ENCODE results near the gene APBA3.

Gene APBA3

DNA sequence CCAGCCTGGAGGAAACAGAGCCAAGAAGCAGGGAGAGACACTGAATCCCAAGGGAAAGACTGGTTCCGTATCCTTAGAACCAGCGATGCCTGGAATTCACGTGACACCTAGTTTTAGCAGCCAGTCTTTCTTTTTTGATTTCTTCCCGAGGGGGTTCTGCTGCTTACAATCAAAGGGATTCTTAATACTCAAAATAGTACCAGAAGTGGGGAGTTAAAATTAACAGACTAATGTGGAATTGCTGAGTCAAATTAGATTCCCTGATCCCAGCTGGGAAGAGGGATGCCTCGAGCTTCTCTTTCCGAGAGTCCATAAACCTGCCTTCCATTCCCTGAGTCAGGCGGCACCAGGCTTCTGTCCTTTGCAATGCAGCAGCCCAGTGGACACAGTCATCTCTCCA lies 29.4 kb upstream of the APBA3 start:
- no peaks in the 10 kb centered on the region for H3K79me2 ChIP-seq (ENCODE audit: low read length)
- no peak for DNase-seq
- H3K4me2 ChIP-seq (ENCODE audit: low read depth, low read length), result no peak overlapping the region
- H3K27ac ChIP-seq (ENCODE audit: low read length), result no peak overlapping the region
- no peak overlapping the region for H2AFZ ChIP-seq (ENCODE audit: low read length)
- no peaks in the 10 kb centered on the region for H3K9me2 ChIP-seq (replicated peaks; ENCODE audit: insufficient read depth, low read length)
- TF ChIP-seq EZH2 (optimal IDR thresholded peaks at IDR 0.05; ENCODE audit: low read depth, low read length) (no peak), EZH2phosphoT487 (IDR thresholded peaks at IDR 0.05; ENCODE audit: low read length) (no peak)
- TF ChIP-seq, protein P1, sequence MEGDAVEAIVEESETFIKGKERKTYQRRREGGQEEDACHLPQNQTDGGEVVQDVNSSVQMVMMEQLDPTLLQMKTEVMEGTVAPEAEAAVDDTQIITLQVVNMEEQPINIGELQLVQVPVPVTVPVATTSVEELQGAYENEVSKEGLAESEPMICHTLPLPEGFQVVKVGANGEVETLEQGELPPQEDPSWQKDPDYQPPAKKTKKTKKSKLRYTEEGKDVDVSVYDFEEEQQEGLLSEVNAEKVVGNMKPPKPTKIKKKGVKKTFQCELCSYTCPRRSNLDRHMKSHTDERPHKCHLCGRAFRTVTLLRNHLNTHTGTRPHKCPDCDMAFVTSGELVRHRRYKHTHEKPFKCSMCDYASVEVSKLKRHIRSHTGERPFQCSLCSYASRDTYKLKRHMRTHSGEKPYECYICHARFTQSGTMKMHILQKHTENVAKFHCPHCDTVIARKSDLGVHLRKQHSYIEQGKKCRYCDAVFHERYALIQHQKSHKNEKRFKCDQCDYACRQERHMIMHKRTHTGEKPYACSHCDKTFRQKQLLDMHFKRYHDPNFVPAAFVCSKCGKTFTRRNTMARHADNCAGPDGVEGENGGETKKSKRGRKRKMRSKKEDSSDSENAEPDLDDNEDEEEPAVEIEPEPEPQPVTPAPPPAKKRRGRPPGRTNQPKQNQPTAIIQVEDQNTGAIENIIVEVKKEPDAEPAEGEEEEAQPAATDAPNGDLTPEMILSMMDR (IDR thresholded peaks at IDR 0.05; ENCODE audit: low read length), result no peak
- H3K4me1 ChIP-seq (ENCODE audit: low read length), result no peaks in the 10 kb centered on the region
- H3F3A ChIP-seq (ENCODE audit: insufficient read depth, low read length), result no peaks in the 10 kb centered on the region
- H4K20me1 ChIP-seq (ENCODE audit: insufficient read depth, low read length), result no peaks in the 10 kb centered on the region; the same call in 1 of the 2 replicates
- H3K4me3 ChIP-seq (ENCODE audit: low read length), result no peak overlapping the region
- H3K27me3 ChIP-seq (replicated peaks; ENCODE audit: insufficient read depth, low read length), result peaks cover 87% of the 10 kb centered on the region
- H3K36me3 ChIP-seq (replicated peaks; ENCODE audit: insufficient read depth, low read length), result no peaks in the 10 kb centered on the region
- no peak overlapping the region for H3K9ac ChIP-seq (ENCODE audit: low read length)
- H3K9me3 ChIP-seq (replicated peaks; ENCODE audit: insufficient read depth, low read length), result no peaks in the 10 kb centered on the region

DNA sequence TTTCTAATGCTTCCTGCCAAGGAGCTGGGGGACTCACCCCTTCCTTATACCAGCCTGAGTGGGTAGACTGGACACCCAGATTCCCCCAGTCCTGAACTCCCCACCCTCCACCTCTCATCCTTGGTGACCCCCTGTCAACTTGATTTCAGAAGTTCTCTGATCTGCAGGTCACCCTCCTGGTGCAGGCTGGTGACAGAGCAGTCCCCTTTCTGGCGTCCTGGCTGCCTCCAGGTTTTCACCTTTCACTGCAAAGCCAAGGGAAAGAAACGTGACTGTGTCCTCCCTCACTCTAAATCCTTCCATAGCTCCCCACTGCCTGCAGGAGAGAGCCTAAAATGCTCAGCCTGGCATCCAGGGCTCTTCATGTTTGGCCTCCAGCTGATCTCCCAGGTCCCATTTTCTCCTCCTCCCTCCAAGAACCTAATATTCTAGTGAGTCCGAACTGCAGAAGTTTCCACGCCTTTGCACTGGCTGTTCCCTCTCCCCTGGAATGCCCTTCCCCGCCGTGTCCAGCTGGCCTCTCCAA lies 28.8 kb upstream of the APBA3 start:
- Histone ChIP-seq H3K79me2 (ENCODE audit: low read length) (no peaks in the 10 kb centered on the region), H3K4me3 (ENCODE audit: low read length) (no peak overlapping the region), H2AFZ (ENCODE audit: low read length) (no peak overlapping the region), H3K9ac (ENCODE audit: low read length) (no peak overlapping the region), H3K9me3 (replicated peaks; ENCODE audit: insufficient read depth, low read length) (no peaks in the 10 kb centered on the region), H3F3A (ENCODE audit: insufficient read depth, low read length) (no peaks in the 10 kb centered on the region), H3K27ac (ENCODE audit: low read length) (no peak overlapping the region), H3K4me2 (ENCODE audit: low read depth, low read length) (no peak overlapping the region), H3K36me3 (replicated peaks; ENCODE audit: insufficient read depth, low read length) (no peaks in the 10 kb centered on the region), H3K27me3 (replicated peaks; ENCODE audit: insufficient read depth, low read length) (peaks cover 87% of the 10 kb centered on the region), H3K9me2 (replicated peaks; ENCODE audit: insufficient read depth, low read length) (no peaks in the 10 kb centered on the region), H3K4me1 (ENCODE audit: low read length) (no peaks in the 10 kb centered on the region), H4K20me1 (ENCODE audit: insufficient read depth, low read length) (no peaks in the 10 kb centered on the region)
- DNase-seq, result no peak
- TF ChIP-seq, protein P1 (IDR thresholded peaks at IDR 0.05; ENCODE audit: low read length), result no peak
- TF ChIP-seq EZH2 (optimal IDR thresholded peaks at IDR 0.05; ENCODE audit: low read depth, low read length), result no peak
- no peak for TF ChIP-seq EZH2phosphoT487 (IDR thresholded peaks at IDR 0.05; ENCODE audit: low read length)

DNA sequence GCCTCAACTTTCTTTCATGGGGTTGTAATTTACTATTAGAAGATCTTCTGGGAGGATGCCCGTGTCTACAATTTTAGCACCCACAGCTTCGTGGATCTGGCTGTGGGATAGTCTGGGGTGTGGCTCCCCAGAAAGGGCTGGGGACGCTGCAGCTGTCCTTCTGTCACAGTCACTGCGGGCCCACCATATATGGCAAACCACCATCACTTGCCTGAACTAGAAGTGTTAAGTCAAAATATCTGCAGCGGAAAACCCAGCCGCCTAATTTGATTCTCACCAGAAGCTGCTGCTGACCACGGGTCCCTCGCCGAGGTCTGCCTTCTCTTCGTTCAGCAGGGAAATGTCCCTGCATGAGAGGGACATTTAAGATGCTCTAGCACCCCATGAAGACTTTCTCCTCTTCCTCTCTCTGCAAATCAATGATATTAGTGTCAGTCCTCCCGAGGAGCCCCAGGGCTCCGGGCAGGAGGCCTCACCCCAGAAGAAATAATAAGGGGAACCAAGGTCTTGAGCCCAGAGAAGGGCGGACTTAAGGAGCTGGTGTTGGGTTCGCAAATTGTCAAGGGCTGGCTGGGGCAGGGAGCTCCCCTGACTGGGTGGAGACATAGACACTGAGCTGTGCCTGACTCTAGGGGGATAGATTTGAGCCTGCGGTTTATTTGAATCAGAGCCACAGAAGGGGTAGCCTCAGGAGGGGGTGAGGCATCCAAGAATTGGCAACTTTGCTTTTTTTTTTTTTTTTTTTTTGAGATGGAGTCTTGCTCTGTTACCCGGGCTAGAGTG lies 27.7 kb upstream of the APBA3 start:
- Histone ChIP-seq H3F3A (ENCODE audit: insufficient read depth, low read length) (no peaks in the 10 kb centered on the region), H2AFZ (ENCODE audit: low read length) (no peak overlapping the region), H3K79me2 (ENCODE audit: low read length) (no peaks in the 10 kb centered on the region), H3K4me1 (ENCODE audit: low read length) (no peaks in the 10 kb centered on the region), H3K9ac (ENCODE audit: low read length) (no peak overlapping the region), H4K20me1 (ENCODE audit: insufficient read depth, low read length) (no peaks in the 10 kb centered on the region), H3K9me2 (replicated peaks; ENCODE audit: insufficient read depth, low read length) (no peaks in the 10 kb centered on the region), H3K27me3 (replicated peaks; ENCODE audit: insufficient read depth, low read length) (peaks cover 88% of the 10 kb centered on the region), H3K9me3 (replicated peaks; ENCODE audit: insufficient read depth, low read length) (no peaks in the 10 kb centered on the region), H3K4me3 (ENCODE audit: low read length) (no peak overlapping the region), H3K36me3 (replicated peaks; ENCODE audit: insufficient read depth, low read length) (no peaks in the 10 kb centered on the region), H3K27ac (ENCODE audit: low read length) (no peak overlapping the region), H3K4me2 (ENCODE audit: low read depth, low read length) (no peak overlapping the region)
- TF ChIP-seq EZH2phosphoT487 (IDR thresholded peaks at IDR 0.05; ENCODE audit: low read length) (no peak), EZH2 (optimal IDR thresholded peaks at IDR 0.05; ENCODE audit: low read depth, low read length) (no peak)
- TF ChIP-seq, protein P1 (IDR thresholded peaks at IDR 0.05; ENCODE audit: low read length), result no peak
- no peak for DNase-seq

Measured in MM.1S (cell line).